ENCODE data around the gene RDH12. TPM values are rescaled to one million over a fixed set of nuclear protein-coding genes. Genes with fewer than 3 reads are reported as not detected.

Gene RDH12
- total and polyA plus RNA-seq, 2 donors (not counting 3 experiments of a cell fraction or from before 2014, with no cell fraction given) = not detected

DNA sequence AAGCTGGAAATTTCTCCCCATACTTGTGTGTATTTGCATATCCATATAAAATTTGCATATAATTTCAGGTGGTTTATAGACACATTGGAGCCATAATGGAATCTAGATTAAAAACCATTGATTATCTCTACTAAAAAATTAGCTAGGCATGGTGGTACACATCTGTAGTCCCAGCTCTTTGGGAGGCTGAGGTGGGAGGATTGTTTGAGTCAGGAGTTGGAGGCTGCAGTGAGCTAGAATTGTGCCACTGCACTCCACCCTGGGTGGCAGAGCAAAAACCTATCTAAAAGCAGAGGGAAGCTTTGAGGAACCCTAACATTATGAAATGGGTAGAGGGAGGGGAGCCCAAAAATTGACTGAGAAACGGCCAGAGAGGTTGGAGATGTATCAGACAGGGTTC lies 3.5 kb upstream of the RDH12 start:
- dilution Hi-C loops (cut with MboI; ENCODE audit: extremely low pct_ligation_motif_present, low sequenced_read_pairs) = no loop called here

More for the DNA sequence above, 3.5 kb upstream of the RDH12 start:
- Histone ChIP-seq H3K4me3 (replicated peaks in 1 of 3; ENCODE audit: insufficient read depth in 1 of 3, low read depth in 1 of 3, low read length in 3 of 3) (no peak overlapping the region), H3K36me3 (ENCODE audit: control insufficient read depth in 2 of 2, extremely low read depth in 1 of 2, insufficient read depth in 2 of 2, low read length in 2 of 2) (no peaks in the 10 kb centered on the region), H3K79me2 (ENCODE audit: control insufficient read depth, insufficient read depth, low read length) (peaks cover 16% of the 10 kb centered on the region), H3K27me3 (ENCODE audit: control insufficient read depth in 2 of 2, insufficient read depth in 2 of 2, low read length in 2 of 2) (no peaks in the 10 kb centered on the region), H3K4me2 (ENCODE audit: insufficient read depth, low read length) (no peak overlapping the region), H2AFZ (ENCODE audit: low read depth, low read length) (no peak overlapping the region), H3K9me3 (replicated peaks; ENCODE audit: control insufficient read depth, insufficient read depth, low read length) (no peaks in the 10 kb centered on the region), H3K9ac (replicated peaks; ENCODE audit: extremely low read depth, insufficient read depth, low read length) (no peak overlapping the region), H4K20me1 (replicated peaks; ENCODE audit: control insufficient read depth, extremely low read depth, insufficient read depth, low read length) (no peaks in the 10 kb centered on the region), H3K27ac (ENCODE audit: insufficient read depth, low read depth, low read length) (no peak overlapping the region), H3K4me1 (ENCODE audit: control insufficient read depth, extremely low read depth, insufficient read depth, low read length) (peaks cover 8% of the 10 kb centered on the region), H3K9me1 (replicated peaks; ENCODE audit: control insufficient read depth, extremely low read depth, insufficient read depth, low read length) (no peaks in the 10 kb centered on the region)
- TF ChIP-seq MYC (IDR thresholded peaks at IDR 0.05; ENCODE audit: low read depth, low read length) = no peak
- TF ChIP-seq, protein P1, sequence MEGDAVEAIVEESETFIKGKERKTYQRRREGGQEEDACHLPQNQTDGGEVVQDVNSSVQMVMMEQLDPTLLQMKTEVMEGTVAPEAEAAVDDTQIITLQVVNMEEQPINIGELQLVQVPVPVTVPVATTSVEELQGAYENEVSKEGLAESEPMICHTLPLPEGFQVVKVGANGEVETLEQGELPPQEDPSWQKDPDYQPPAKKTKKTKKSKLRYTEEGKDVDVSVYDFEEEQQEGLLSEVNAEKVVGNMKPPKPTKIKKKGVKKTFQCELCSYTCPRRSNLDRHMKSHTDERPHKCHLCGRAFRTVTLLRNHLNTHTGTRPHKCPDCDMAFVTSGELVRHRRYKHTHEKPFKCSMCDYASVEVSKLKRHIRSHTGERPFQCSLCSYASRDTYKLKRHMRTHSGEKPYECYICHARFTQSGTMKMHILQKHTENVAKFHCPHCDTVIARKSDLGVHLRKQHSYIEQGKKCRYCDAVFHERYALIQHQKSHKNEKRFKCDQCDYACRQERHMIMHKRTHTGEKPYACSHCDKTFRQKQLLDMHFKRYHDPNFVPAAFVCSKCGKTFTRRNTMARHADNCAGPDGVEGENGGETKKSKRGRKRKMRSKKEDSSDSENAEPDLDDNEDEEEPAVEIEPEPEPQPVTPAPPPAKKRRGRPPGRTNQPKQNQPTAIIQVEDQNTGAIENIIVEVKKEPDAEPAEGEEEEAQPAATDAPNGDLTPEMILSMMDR (IDR thresholded peaks at IDR 0.05; ENCODE audit: extremely low read depth in 1 of 2, insufficient read depth in 1 of 2, low read depth in 1 of 2, low read length in 2 of 2) = no peak
- TF ChIP-seq FOS (IDR thresholded peaks at IDR 0.05; ENCODE audit: borderline replicate concordance, insufficient read depth, low read length) = no peak
- TF ChIP-seq, protein P2, sequence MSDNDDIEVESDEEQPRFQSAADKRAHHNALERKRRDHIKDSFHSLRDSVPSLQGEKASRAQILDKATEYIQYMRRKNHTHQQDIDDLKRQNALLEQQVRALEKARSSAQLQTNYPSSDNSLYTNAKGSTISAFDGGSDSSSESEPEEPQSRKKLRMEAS (IDR thresholded peaks at IDR 0.05; ENCODE audit: insufficient read depth, insufficient read length) = no peak
- TF ChIP-seq EZH2 (IDR thresholded peaks at IDR 0.05; ENCODE audit: borderline replicate concordance, low read depth, low read length, severe bottlenecking) = no peak
- no peak for TF ChIP-seq GATA2 (IDR thresholded peaks at IDR 0.05; ENCODE audit: insufficient read depth, insufficient read length, low read depth, low read length)
- TF ChIP-seq JUN (IDR thresholded peaks at IDR 0.05; ENCODE audit: borderline replicate concordance, insufficient read depth, insufficient read length, low read depth) = no peak
- no peak for TF ChIP-seq POLR2AphosphoS5 (IDR thresholded peaks at IDR 0.05; ENCODE audit: insufficient read depth, low read depth, low read length)
- TF ChIP-seq POLR2A (IDR thresholded peaks at IDR 0.05; ENCODE audit: low read depth, low read length) = no peak
- ChIA-PET CTCF (interaction anchor here (0.8 to 1.9 kb wide), 3 partner anchors 85 to 127 kb away, joined by 3 to 6 read pairs (median 5); partner anchors contain the start of gene PIGH), POLR2A (no interaction called here)
- intact Hi-C loops (cut with micrococcal nuclease) = no loop called here
- no TSS peak for BruUV-seq (replicated peaks)
- FAIRE-seq = no peak
- no peak for DNase-seq (ENCODE audit: low read depth, low spot score)
